GM19239 (cell line): Measurements from ENCODE around the gene ZNF322.

Experiments used
- DNase-seq: peaks from one replicate; pipeline ENCODE4 v3.0.0; 2011; ENCODE audit warnings: low spot score; ENCODE audit not compliant: insufficient read length
- FAIRE-seq: peaks from 2 replicates; lab custom pipeline; 2011; peaks lifted over from hg19 to GRCh38; lab: Jason Lieb, UNC

The ZNF322 gene

DNA sequence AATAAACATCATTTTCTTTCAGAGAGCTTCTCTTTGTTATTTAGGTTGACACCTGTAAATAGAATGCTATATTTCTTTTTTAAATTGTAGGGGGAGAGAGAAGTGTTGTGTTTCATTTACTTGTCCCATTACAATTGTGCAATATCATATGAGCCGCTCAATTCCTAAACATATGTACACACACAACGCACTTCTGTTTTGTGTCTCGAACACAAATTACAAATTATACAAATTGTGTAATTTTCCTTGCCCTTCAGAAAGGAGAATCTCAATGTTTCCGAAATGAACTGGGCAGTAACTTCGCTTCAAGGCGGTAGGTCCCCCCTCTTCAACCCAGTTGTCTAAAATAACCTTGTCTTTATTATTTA lies 65.4 kb downstream of the ZNF322 start:
- no peak for DNase-seq
- FAIRE-seq, result no peak

DNA sequence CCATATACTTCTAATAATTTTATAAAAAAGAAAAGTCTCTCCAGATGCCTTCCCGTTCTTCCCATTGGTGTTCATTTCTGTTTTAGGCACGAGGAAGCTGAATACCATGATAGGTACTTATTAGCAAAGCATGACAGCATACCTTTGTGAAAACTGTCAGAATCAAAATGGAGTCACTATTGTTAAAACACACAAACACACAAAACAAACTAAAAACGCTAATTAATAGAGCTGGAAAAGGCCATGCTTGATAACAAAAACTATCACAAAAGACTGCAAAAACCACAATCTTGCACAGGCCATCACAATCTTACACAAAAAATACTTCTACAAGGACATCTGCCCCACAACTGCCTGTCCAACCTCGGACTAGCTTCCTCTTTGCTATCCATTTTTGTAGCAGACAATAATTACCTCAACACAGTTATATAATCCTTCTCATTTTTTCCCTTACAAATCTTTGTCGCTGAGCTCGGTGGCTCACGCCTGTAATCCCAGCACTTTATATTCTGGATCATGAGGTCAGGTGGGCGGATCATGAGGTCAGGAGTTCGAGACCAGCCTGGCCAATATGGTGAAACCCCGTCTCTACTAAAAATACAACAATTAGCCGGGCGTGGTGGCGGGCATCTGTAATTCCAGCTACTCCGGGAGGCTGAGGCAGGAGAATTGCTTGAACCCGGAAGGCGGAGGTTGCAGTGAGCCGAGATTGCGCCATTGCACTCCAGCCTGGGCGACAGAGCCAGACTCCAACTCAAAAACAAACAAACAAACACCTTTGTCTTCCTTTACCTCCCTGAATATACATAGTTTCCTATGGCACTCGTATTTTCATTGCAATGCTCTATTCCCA lies 66.0 kb downstream of the ZNF322 start:
- DNase-seq (no peak), FAIRE-seq (no peak)

DNA sequence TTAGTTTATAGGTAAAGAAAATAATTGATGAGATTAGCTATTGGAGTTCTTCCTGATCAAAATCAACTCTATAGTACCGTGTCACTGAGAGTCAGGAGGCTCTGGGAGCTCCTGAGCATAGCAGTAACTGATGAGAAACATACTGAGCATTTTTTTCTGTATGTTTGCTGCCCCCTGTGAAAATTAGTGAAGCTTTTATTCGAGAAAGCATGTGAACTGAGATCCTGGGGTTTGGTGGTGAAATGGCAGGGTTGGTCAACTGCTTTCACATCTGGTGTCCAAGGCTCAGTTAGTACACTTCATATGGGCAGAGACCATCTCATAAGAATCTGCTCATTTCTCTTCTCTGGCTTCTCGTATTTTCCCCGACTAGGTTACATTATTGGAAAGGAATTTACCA lies 66.9 kb downstream of the ZNF322 start:
- FAIRE-seq, result no peak
- DNase-seq, result no peak

DNA sequence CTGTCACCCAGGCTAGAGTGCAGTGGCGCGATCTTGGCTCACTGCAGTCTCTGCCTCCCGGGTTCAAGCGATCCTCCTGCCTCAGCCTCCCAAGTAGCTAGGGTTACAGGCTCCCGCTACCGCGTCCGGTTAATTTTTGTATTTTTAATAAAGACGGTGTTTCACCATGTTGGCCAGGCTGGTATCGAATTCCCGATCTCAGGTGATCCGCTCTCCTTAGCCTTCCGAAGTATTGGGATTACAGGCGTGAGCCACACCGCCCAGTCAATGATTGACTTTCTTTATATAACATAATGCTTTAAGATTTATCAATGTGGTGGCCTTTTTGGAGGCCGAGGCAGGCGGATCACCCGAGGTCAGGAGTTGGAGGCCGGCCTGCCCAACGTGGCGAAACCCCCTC lies 70.6 kb downstream of the ZNF322 start:
- no peak for FAIRE-seq
- DNase-seq, result no peak
